T-helper 2 cell treated with Interferon-gamma antibody and Interleukin-4, amounts not matched to agents 100 ng/mL and 5 ng/mL, for 36 hours (primary cell): ENCODE data around the gene CD177. TPM values are rescaled to one million over a fixed set of nuclear protein-coding genes. Genes with fewer than 3 reads are reported as not detected.
"Not testable (repeated sequence)": the region's sequence is repeated elsewhere in the genome, so short reads cannot be mapped to it uniquely, and the experiment has no call there.

ENCODE experiments used
- intact Hi-C: fragments of 100-400 bp; cut with micrococcal nuclease; formaldehyde crosslinking; loops from one replicate; pipeline ENCODE4 v1.15.1; 2023
- total RNA-seq: library from RNA; stranded (reverse); gene quantifications from 2 replicates; pipeline ENCODE4 v1.2.3, GENCODE V29; 2022

Gene CD177
- not detected in 2 replicates for total RNA-seq

DNA sequence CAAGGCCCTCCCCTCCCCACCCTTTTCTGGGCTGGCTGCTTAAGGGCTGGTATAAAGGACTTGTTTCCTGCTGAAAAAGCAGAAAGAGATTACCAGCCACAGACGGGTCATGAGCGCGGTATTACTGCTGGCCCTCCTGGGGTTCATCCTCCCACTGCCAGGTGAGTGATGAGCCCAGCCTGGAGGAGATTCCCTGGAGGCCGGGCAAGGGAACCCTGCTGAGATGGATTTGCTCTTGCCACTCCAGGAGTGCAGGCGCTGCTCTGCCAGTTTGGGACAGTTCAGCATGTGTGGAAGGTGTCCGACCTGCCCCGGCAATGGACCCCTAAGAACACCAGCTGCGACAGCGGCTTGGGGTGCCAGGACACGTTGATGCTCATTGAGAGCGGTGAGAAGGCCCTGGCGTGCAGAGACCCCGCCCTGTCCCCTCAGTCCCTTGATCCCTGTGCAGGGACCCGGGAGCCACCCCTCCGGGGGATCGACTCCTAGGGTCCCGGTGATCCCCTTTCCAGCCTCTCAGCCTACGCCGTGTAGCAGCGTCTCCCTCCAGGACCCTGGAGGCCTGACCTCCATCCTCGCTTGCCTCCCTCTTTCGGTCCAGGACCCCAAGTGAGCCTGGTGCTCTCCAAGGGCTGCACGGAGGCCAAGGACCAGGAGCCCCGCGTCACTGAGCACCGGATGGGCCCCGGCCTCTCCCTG is at the start of gene CD177:
TSS of gene CD177 (plus strand) at position 81 of the 699 bp plus-strand sequence. CDS start at position 110, 29 bp downstream.
- intact Hi-C loops: no loop called here

DNA sequence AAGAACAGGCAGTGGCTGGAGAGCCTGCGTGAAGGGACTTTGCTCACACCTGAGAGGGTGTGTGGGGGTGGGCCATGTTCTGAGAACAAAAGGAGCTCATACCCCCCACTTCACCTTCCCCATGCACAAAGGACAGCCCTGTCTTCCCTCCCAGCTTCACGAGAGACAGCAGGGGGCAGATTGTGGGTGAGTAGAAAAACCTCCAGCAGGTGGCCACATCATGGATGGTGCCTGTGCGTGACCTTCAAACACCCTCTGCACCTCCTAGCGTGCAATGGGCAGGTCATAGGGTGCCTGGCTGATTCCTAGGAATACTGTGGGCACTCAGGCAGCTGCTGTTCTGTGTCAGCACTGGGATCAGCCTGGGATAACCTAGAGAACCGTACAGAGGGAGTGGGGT is 47.8 kb upstream of the CD177 start:
- intact Hi-C loops: no loop called here

DNA sequence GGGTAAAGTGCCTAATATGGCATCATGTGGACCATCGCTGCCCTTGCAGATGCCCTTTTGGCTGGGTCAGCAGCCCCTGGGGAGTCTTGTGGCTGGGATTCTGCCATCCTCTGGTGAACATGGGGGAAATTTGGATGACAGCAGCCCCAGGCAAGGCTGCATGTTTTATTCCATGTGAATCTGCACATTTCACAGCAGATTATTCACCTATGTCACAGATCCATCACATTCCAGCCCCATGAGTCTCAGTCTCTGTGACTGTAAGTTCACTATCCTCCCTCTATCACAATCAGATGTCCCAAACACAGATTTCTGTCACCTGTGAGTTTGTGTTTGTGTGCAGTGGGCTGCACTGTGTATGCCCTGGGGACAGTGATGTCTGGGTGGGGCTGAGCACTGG is 47.4 kb upstream of the CD177 start:
- intact Hi-C loops: no loop called here

DNA sequence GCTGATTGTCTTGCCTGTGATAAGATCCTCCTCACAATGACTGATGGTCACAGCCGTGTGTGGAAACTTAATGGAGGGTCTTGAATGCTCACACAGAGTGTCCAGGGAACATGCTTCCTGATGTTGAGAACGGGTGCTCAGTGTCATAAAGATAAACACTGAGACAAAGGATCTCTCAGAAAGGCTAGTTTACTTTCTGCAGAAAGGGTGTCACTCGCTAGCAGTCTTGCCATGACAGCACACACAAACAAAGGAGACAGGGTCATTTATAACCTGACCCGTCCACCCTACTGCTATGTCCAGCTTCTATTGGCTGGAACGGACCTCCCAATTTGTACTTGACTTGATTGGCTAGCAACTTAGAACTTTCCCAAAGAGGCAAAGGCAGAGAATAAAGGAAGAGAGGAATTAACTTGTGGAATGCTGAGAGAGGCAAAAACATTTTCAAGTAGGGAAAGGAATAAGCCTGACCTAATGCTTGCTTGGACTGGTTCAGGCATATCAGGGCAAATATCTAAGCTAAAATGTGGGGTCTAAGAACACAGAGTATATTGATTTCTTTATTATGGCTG is 45.2 kb upstream of the CD177 start:
- intact Hi-C loops: no loop called here

DNA sequence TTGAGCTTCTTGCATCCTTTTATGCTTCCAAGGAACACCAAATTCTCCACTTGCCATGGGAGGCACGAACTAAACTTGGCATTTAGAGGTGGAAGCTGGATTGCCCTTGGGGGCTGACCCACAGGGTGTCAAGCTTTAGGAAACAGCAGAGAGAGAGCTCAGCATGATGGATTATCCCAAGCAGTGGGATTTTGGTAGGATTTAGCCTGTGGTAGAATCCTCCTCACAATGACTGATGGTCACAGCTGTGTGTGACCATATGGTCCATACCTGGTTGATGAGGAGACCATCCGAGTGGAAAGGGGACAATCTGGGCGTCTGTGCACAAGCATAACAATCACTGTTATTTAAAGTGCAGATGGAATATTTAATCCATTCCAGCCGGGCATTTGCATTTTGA is 44.0 kb upstream of the CD177 start:
- intact Hi-C loops: no loop called here

DNA sequence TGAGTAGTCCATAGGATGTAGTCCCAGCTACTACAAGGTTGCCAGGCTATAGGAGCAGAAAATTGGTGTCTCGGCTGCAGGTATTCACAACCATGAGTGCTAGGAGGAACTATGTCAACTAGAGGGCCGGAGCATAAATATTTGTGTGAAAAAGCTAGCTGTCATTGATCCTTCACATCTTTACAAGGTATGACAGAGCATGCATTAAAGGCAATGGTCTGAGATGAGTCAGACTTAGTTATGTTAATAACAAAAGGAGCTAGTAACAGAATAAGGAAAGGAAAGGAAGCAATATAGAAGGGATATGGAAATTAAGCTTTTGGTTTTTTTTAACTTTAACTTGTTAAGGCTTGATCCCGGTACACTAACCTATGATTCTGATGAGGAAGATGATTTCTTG is 43.3 kb upstream of the CD177 start:
- intact Hi-C loops: no loop called here

DNA sequence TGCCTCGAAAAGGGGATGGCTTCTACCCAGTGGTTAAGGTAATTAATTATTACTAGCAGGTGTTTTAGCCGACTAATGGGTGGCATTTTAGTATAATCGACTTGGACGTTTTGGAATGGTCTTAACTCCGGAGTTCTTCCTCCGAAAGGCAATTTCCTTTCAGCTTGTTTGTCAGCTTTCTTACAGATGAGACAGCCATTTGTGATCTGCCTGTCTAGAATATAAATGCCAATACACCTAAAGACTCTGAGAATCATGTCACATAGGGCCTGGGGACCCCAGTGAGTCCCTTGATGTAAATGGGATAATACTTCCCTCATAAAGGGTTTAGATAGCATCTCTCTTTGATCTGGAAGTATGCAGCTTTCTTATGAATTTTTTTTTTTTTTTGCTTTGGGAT is 42.2 kb upstream of the CD177 start:
- intact Hi-C loops: no loop called here

GRCh38 chr19:43311706-43312105 is 41.8 kb upstream of the CD177 start:
- intact Hi-C loops: no loop called here

GRCh38 chr19:43313711-43314495 is 39.6 kb upstream of the CD177 start:
- intact Hi-C loops: no loop called here

- intact Hi-C loops: no loop called here
These were observed 37.6 kb upstream of the CD177 start for GRCh38 chr19:43315851-43316250.

DNA sequence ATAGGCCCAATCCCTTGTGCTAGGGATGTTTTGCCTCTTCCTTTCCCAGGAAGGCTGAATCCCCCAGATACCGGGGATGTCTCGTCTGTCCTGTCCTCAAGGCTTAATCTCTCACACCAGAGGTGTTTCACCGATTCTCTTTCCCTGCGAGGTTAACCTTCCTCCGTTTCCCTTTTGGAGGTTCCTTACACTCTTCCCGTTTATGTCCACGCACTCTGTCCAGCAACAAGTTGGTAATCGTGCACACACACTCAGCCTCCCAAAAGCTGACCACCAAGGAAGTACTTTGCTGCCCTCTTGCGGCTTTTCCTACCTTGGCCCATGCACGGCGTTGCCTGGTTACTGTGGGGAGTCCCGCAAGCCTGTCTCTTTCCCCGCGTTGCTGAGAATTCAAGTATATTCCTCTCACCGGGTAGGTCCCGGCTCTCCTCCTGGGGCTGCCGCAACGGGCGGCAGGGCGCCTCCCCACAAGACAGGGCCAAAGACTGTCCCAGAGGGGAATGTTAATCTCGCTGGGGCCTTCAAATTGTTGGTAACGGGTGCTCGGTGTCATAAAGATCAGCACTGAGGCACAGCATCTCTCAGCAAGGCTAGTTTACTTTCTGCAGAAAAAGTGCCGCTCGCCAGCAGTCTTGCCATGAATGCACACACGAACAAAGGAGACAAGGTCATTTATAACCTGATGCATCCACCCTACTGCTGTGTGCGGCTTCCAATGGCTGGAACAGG is 36.7 kb upstream of the CD177 start:
- intact Hi-C loops: no loop called here

- intact Hi-C loops: no loop called here
These were observed 35.3 kb upstream of the CD177 start for GRCh38 chr19:43318203-43318602.

DNA sequence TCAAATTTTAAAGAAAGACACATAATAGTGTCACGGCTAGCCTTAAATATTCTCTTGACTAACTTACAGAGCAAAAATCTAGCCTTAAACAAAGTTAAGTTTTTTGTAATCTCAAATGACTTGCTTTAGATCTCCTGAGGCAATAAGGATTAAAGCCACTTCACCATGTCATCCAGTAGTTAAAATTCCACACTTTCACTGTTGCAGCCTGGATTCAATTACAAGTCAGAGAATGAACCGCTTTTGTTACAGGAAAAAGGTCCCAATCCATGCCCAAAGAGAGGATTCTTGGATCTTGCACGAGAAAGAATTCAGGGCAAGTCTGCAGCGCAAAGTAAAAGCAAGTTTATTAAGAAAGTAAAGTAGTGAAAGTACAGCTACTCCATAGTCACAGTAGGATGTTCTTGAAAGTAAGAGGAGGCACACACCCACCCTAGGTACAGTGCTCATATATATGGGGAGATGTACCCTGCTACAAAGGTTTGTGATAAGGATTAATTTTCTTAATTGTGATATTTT is 34.6 kb upstream of the CD177 start:
- intact Hi-C loops: no loop called here

DNA sequence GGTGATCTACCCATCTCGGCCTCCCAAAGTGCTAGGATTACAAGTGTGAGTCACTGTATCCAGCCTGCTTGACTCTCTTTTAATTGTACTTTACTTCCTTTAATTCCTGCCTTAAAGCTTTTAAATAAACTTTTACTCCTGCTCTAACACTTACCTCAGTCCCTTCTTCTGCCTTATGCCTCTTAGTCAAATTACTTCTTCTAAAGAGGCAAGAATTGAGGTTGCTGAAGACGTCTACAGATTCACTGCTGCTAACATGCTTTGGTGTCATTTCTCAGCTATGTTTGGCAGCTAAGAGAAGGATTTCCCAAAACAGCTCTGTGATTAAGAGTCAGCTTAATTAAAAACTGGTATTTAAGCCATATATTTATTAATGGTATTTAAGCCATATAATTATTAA is 32.9 kb upstream of the CD177 start:
- intact Hi-C loops: no loop called here

DNA sequence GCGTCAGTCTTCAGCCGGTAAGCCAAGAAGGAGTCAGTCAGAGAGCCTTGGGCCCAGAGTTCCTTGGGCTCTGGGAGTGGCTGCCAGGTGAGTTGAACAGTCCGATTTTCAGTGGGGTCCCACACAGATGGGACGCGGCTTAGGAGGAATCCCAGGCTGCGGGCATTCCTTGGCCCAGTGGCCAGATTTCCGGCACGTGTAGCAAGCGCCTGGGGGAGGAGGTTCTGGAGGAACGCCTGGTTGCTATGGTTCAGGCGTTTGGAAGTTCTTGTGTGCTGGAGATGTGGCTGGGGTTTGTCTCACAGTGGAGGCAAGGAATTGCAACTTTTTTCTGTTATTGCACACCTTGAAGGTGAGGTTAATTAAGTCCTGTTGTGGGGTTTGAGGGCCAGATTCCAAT is 26.7 kb upstream of the CD177 start:
- intact Hi-C loops: not testable (repeated sequence)

DNA sequence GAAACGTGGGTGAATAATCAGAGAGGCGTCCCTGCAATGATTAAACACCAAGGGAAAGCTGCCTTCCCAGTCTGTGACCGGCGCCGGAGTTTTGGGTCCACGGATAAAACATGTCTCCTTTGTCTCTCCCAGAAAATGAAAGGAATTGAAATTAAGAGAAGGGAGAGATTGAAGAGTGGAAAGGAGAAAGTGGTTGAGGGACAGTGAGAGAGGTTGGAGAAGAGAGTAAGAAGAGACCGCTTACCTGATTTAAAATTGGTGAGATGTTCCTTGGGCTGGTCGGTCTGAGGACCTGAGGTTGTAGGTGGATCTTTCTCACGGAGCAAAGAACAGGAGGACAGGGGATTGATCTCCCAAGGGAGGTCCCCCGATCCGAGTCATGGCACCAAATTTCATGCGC is 24.9 kb upstream of the CD177 start:
- intact Hi-C loops: not testable (repeated sequence)

DNA sequence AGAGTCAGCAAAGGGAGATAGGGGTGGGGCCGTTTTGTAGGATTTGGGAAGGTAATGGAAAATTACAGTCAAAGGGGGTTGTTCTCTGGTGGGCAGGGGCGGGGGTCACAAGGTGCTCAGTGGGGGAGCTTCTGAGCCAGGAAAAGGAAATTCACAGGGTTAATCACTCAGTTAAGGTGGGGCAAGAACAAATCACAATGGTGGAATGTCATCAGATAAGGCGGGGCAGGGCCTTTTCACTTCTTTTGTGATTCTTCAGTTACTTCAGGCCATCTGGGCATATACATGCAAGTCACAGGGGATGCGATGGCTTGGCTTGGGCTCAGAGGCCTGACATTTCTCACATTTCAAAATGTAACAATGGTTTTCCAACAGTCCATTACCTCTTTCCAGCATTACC is 24.4 kb upstream of the CD177 start:
- intact Hi-C loops: not testable (repeated sequence)

DNA sequence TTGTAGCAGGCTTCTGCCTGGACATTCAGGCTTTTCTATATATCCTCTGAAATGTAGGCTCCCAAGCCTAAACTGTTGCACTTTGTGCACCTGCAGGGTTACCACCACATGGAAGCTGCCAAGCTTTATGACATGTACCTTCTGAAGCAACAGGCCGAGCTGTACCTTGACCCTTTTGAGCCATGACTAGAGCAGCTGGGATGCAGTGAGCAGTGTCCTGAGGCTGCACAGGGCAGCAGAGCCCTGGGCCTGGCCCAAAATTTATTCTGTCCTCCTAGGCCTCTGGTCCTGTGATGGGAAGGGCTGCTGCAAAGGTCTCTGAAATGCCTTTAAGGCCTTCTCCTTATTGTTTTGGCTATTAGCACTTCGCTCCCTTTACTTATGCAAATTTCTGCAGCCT is 23.5 kb upstream of the CD177 start:
- intact Hi-C loops: no loop called here

DNA sequence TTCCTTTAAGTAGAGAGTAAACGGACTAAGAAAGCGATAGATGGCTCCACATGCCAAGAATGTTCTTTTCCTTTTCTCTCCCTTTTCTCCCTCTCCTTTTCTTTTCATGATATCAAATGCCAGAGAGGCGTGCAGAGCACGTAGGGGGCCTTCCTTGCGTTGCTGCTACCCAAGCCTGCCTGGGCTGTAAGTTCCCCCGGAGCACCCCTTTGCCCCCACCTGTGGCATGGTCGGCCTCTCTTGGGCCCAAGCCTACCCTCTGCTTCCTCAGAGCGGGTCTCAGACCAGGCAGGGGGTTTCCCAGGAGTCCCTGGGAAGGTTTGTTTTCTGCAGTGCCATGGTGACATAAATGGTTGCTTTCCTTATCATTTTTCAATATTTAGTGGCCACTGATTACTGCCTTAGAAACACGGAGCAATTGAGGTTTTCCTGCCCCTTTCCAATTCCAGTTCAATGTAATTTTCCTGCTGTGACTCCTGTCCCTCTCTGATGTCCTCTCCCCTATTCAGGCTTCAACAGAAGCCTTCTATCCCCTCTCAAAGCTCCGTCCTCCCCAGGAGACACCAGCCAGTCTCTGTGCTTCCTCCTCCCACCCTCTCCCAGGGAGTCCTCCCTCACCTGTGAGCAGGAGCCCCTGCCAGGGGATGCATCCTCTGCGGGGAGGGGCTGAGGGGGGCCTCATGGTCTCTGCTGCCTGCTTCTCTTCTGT is 22.6 kb upstream of the CD177 start:
- intact Hi-C loops: no loop called here

- intact Hi-C loops: no loop called here
These were observed 22.0 kb upstream of the CD177 start for GRCh38 chr19:43331435-43332010.
